Calu3 (cell line): ENCODE results near the gene CIT. TPM values are rescaled to one million over a fixed set of nuclear protein-coding genes. Genes with fewer than 3 reads are reported as not detected.

Experiments
- BruUV-seq: library from RNA; stranded (reverse); fragments of 400-500 nt; replicated peaks from 2 replicates; lab custom pipeline; 2021; lab: Mats Ljungman, UMichigan
- CTCF ChIA-PET: fragments of 300-600 bp; sonication (Branson Sonifier 250); formaldehyde crosslinking; loops from one replicate; lab custom pipeline; 2022; ENCODE audit warnings: antibody characterized with exemption; lab: Charles Lee
- DNase-seq: peaks from one replicate; pipeline ENCODE4 v3.0.0; 2022
- H3K27ac Mint-ChIP-seq: one replicate; pipeline ENCODE4 v1.8.0; 2022; ENCODE audit warnings: mixed read lengths; ENCODE audit not compliant: unreplicated experiment
- H3K27me3 Mint-ChIP-seq: one replicate; pipeline ENCODE4 v1.8.0; 2022; ENCODE audit warnings: mixed read lengths; ENCODE audit not compliant: unreplicated experiment
- H3K36me3 Mint-ChIP-seq: one replicate; pipeline ENCODE4 v1.8.0; 2022; ENCODE audit warnings: mild to moderate bottlenecking, moderate library complexity, mixed read lengths; ENCODE audit not compliant: insufficient read depth, unreplicated experiment
- H3K4me1 Mint-ChIP-seq: one replicate; pipeline ENCODE4 v1.8.0; 2022; ENCODE audit warnings: mild to moderate bottlenecking, low read depth, mixed read lengths; ENCODE audit not compliant: unreplicated experiment
- H3K4me3 Mint-ChIP-seq: one replicate; pipeline ENCODE4 v1.8.0; 2022; ENCODE audit warnings: mild to moderate bottlenecking, low read depth, moderate library complexity, mixed read lengths; ENCODE audit not compliant: unreplicated experiment
- H3K9me3 Mint-ChIP-seq: one replicate; pipeline ENCODE4 v1.8.0; 2022; ENCODE audit warnings: low read depth, mixed read lengths; ENCODE audit not compliant: unreplicated experiment
- intact Hi-C: fragments of 100-400 bp; cut with micrococcal nuclease; formaldehyde crosslinking; loops from one replicate; pipeline ENCODE4 v1.10.0; 2022; ENCODE audit not compliant: unreplicated experiment
- total RNA-seq: library from RNA; stranded (reverse); gene quantifications from 2 replicates; pipeline ENCODE4 v1.2.3, GENCODE V29; 2022
- TF ChIP-seq, protein P1 (sequence below): fragments of 200-600 bp; IDR thresholded peaks from one replicate; pipeline ENCODE4 v1.8.0; 2022; ENCODE audit warnings: antibody characterized with exemption; ENCODE audit not compliant: unreplicated experiment

CIT gene
- total RNA-seq, 1 experiment from 2014 or later = 82.3 TPM

GRCh38 chr12:119914666-119915065, 37.5 kb upstream of the CIT start:
- Mint-ChIP-seq H3K4me3 (no peak overlapping the region), H3K36me3 (no peaks in the 10 kb centered on the region), H3K27ac (no peak overlapping the region), H3K9me3 (no peaks in the 10 kb centered on the region), H3K27me3 (no peaks in the 10 kb centered on the region), H3K4me1 (peaks cover 8% of the 10 kb centered on the region)
- BruUV-seq = no TSS peak
- intact Hi-C loops = no loop called here
- TF ChIP-seq, protein P1, sequence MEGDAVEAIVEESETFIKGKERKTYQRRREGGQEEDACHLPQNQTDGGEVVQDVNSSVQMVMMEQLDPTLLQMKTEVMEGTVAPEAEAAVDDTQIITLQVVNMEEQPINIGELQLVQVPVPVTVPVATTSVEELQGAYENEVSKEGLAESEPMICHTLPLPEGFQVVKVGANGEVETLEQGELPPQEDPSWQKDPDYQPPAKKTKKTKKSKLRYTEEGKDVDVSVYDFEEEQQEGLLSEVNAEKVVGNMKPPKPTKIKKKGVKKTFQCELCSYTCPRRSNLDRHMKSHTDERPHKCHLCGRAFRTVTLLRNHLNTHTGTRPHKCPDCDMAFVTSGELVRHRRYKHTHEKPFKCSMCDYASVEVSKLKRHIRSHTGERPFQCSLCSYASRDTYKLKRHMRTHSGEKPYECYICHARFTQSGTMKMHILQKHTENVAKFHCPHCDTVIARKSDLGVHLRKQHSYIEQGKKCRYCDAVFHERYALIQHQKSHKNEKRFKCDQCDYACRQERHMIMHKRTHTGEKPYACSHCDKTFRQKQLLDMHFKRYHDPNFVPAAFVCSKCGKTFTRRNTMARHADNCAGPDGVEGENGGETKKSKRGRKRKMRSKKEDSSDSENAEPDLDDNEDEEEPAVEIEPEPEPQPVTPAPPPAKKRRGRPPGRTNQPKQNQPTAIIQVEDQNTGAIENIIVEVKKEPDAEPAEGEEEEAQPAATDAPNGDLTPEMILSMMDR = no peak
- DNase-seq = no peak
- CTCF ChIA-PET = interaction anchor here (0.6 to 0.7 kb wide), 2 partner anchors 189 to 1684 kb away, joined by 3 to 4 read pairs; no protein-coding TSS in a partner anchor

DNA sequence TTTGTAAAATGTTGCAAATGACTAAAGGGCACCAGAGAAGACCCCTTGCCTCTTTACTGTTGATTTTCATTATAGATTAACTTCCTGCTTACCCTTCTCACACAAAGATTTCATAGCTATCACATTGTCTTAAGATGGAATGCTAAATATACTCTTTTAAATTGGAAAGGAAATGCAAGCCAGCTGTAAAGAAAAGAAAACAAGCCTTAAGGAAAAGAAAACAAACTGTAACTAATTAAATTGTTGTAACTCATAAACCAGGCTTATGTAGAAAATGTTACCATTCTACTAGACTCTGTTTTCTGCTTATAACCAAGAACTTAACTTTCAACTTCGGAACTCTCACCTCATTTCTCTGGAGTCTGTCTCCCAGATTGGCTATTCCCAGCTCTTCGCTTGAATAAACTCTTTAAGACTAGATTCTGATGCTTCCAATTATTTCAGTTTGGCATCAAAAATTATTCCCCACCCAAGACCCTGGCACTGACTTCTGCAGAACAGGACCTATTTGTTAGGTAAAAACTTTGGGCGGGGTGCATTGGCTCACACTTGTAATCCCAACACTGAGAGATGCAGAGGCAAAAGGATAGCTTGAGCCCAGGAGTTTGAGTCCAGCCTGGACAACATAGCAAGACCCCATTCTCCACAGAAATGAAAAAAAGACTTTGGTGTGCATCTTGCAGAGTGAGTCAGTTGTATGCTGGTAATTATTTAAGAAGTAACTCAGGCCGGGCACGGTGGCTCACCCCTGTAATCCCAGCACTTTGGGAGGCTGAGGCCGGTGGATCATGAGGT, 36.6 kb upstream of the CIT start:
- H3K27ac Mint-ChIP-seq = no peak overlapping the region
- CTCF ChIA-PET = no interaction called here
- DNase-seq = no peak
- TF ChIP-seq, protein P1 = no peak
- H3K9me3 Mint-ChIP-seq = no peaks in the 10 kb centered on the region
- peaks cover 8% of the 10 kb centered on the region for H3K4me1 Mint-ChIP-seq
- H3K27me3 Mint-ChIP-seq = no peaks in the 10 kb centered on the region
- H3K36me3 Mint-ChIP-seq = no peaks in the 10 kb centered on the region
- intact Hi-C loops = no loop called here
- H3K4me3 Mint-ChIP-seq = no peak overlapping the region
- BruUV-seq = no TSS peak

DNA sequence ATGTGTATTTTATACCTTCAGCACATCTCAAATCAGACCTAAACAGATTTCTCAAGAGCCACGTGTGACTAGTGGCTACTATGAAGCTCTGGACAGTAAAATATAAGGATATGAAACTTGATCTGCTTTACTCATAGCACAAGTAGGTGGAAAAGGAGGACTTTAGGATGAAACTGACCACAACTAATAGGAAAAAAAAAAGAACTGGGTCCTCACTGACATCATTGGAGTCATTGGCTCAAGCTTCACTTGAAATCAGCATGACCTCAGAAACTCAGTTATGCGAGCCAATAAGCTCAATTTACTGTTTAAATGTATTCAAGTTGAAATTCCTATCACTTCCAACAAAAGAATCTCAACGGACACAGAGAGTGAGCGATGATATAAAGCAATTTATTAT, 34.1 kb upstream of the CIT start:
- H3K27ac Mint-ChIP-seq = no peak overlapping the region
- no TSS peak for BruUV-seq
- H3K27me3 Mint-ChIP-seq = no peaks in the 10 kb centered on the region
- DNase-seq = no peak
- no peak overlapping the region for H3K4me3 Mint-ChIP-seq
- TF ChIP-seq, protein P1 = no peak
- CTCF ChIA-PET = interaction anchor here (1.0 kb wide), 1 partner anchor 20 kb away, joined by 10 read pairs; no protein-coding TSS in a partner anchor
- peaks cover 8% of the 10 kb centered on the region for H3K4me1 Mint-ChIP-seq
- intact Hi-C loops = no loop called here
- no peaks in the 10 kb centered on the region for H3K36me3 Mint-ChIP-seq
- H3K9me3 Mint-ChIP-seq = no peaks in the 10 kb centered on the region

GRCh38 chr12:119910586-119910985, 33.5 kb upstream of the CIT start:
- CTCF ChIA-PET = interaction anchor here (1.0 kb wide), 1 partner anchor 19 kb away, joined by 10 read pairs; no protein-coding TSS in a partner anchor
- no peak for DNase-seq
- no peak overlapping the region for H3K27ac Mint-ChIP-seq
- TF ChIP-seq, protein P1 = no peak
- H3K4me3 Mint-ChIP-seq = no peak overlapping the region
- peaks cover 8% of the 10 kb centered on the region for H3K4me1 Mint-ChIP-seq
- H3K36me3 Mint-ChIP-seq = no peaks in the 10 kb centered on the region
- no TSS peak for BruUV-seq
- intact Hi-C loops = no loop called here
- H3K9me3 Mint-ChIP-seq = no peaks in the 10 kb centered on the region
- no peaks in the 10 kb centered on the region for H3K27me3 Mint-ChIP-seq
